HG02938 (cell line): Measurements from ENCODE around the gene NME7.
"Not testable (repeated sequence)": the region's sequence is repeated elsewhere in the genome, so short reads cannot be mapped to it uniquely, and the experiment has no call there.

ENCODE experiments used
- ATAC-seq: cut with Tn5 transposase; IDR thresholded peaks from one replicate; pipeline ENCODE4 v1.9.1; 2021; ENCODE audit warnings: mild to moderate bottlenecking, moderate library complexity; ENCODE audit not compliant: unreplicated experiment

NME7 gene

GRCh38 chr1:169345511-169345910 lies 22.1 kb downstream of the NME7 start:
- ATAC-seq, result no peak

- ATAC-seq, result not testable (repeated sequence)
Measured at GRCh38 chr1:169342096-169342495, 25.5 kb downstream of the NME7 start.

GRCh38 chr1:169340882-169341281 lies 26.7 kb downstream of the NME7 start:
- no peak for ATAC-seq

GRCh38 chr1:169339773-169340172 lies 27.8 kb downstream of the NME7 start:
- no peak for ATAC-seq

GRCh38 chr1:169338617-169339016 lies 29.0 kb downstream of the NME7 start:
- no peak for ATAC-seq

- not testable (repeated sequence) for ATAC-seq
Measured at GRCh38 chr1:169336947-169337715, 30.5 kb downstream of the NME7 start.

GRCh38 chr1:169334727-169335126 lies 32.9 kb downstream of the NME7 start:
- not testable (repeated sequence) for ATAC-seq

GRCh38 chr1:169330927-169331326 lies 36.7 kb downstream of the NME7 start:
- ATAC-seq, result no peak

GRCh38 chr1:169329383-169329782 lies 38.2 kb downstream of the NME7 start:
- no peak for ATAC-seq

- ATAC-seq, result no peak
Measured at GRCh38 chr1:169327875-169328274, 39.7 kb downstream of the NME7 start.

- peak; percentile 95 for ATAC-seq
Measured at GRCh38 chr1:169326956-169327268, 40.7 kb downstream of the NME7 start.

- ATAC-seq, result peak; percentile 49
Measured at GRCh38 chr1:169326261-169326955, 41.2 kb downstream of the NME7 start.

GRCh38 chr1:169325117-169325516 lies 42.5 kb downstream of the NME7 start:
- ATAC-seq, result no peak

- ATAC-seq, result no peak
Measured at GRCh38 chr1:169322138-169322537, 45.5 kb downstream of the NME7 start.

- no peak for ATAC-seq
Measured at GRCh38 chr1:169321539-169321938, 46.1 kb downstream of the NME7 start.

- ATAC-seq, result no peak
Measured at GRCh38 chr1:169318536-169319244, 48.9 kb downstream of the NME7 start.

GRCh38 chr1:169316556-169316955 lies 51.0 kb downstream of the NME7 start:
- ATAC-seq, result no peak

- peak; percentile 54 for ATAC-seq
Measured at GRCh38 chr1:169312084-169312954, 55.3 kb downstream of the NME7 start.

- ATAC-seq, result peak; percentile 63
Measured at GRCh38 chr1:169309178-169310166, 58.1 kb downstream of the NME7 start.
